GM06990 (cell line): ENCODE measurements around the gene NAT9.

Experiments
- DNase-seq: peaks from one replicate; pipeline ENCODE4 v3.0.0-alpha.2; 2011; ENCODE audit not compliant: insufficient read length; ENCODE audit errors: extremely low read depth
- H3K27me3 ChIP-seq: replicated peaks from 2 replicates; pipeline ENCODE4 v1.6.0; 2011; ENCODE audit warnings: low read length; ENCODE audit not compliant: control insufficient read depth, insufficient read depth
- H3K36me3 ChIP-seq: 2 replicates; pipeline ENCODE4 v1.5.1; 2011; ENCODE audit warnings: low read length; ENCODE audit not compliant: control insufficient read depth, insufficient read depth
- H3K4me3 ChIP-seq: replicated peaks from 2 replicates; pipeline ENCODE4 v1.5.1; 2011; ENCODE audit warnings: low read depth, mild to moderate bottlenecking, control low read depth, low read length
- TF ChIP-seq, protein P1 (sequence below): IDR thresholded peaks from 2 replicates; pipeline ENCODE4 v1.5.1; 2011; ENCODE audit warnings: low read length, control low read depth, mild to moderate bottlenecking, inconsistent platforms; ENCODE audit not compliant: insufficient read depth, poor library complexity, severe bottlenecking

NAT9 gene

DNA sequence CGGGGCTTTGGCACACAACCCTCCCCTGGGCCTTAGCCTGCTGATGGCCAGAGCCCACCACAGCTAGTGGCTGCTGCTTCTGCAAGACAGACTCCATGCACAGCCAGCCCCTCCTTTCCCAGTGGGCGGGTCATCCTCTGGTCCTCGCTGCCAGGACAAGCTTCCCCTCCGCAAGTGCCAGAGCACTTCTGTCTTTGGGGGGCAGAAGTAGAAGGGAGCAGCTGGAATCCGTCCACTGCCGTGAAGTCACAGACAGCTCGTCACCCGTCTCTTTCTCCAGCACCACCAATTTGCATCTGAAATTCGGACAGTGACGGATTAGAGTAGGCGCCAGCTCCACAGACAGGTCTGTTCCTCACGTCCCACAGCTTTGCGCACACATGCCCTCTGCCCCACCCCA, 31.3 kb upstream of the NAT9 start:
- DNase-seq, result no peak
- TF ChIP-seq, protein P1, sequence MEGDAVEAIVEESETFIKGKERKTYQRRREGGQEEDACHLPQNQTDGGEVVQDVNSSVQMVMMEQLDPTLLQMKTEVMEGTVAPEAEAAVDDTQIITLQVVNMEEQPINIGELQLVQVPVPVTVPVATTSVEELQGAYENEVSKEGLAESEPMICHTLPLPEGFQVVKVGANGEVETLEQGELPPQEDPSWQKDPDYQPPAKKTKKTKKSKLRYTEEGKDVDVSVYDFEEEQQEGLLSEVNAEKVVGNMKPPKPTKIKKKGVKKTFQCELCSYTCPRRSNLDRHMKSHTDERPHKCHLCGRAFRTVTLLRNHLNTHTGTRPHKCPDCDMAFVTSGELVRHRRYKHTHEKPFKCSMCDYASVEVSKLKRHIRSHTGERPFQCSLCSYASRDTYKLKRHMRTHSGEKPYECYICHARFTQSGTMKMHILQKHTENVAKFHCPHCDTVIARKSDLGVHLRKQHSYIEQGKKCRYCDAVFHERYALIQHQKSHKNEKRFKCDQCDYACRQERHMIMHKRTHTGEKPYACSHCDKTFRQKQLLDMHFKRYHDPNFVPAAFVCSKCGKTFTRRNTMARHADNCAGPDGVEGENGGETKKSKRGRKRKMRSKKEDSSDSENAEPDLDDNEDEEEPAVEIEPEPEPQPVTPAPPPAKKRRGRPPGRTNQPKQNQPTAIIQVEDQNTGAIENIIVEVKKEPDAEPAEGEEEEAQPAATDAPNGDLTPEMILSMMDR, result no peak
- H3K4me3 ChIP-seq, result no peak overlapping the region
- H3K27me3 ChIP-seq, result no peaks in the 10 kb centered on the region
- H3K36me3 ChIP-seq, result peaks cover 2% of the 10 kb centered on the region

DNA sequence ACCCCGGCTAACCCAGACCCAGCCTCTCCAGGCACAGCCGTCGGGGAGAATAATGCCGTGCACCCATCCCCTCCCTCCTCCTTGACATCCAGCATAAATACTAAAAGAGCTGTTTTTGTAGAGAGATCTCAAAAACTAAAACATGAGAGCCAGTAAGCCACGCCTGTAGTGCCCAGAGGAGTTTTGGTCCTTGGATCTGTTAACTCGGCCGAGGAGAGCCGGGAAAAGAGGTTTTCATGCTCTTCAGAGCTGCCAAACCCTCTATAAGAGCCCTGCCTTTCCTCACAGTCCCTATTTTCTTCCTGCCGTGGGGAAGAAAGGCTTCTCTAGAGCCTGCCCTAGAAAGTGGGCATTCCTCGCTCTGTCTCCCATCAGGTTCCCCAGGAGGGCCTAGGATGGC, 30.2 kb upstream of the NAT9 start:
- no peak for DNase-seq
- Histone ChIP-seq H3K36me3 (peaks cover 5% of the 10 kb centered on the region), H3K27me3 (no peaks in the 10 kb centered on the region), H3K4me3 (no peak overlapping the region)
- TF ChIP-seq, protein P1, result no peak

DNA sequence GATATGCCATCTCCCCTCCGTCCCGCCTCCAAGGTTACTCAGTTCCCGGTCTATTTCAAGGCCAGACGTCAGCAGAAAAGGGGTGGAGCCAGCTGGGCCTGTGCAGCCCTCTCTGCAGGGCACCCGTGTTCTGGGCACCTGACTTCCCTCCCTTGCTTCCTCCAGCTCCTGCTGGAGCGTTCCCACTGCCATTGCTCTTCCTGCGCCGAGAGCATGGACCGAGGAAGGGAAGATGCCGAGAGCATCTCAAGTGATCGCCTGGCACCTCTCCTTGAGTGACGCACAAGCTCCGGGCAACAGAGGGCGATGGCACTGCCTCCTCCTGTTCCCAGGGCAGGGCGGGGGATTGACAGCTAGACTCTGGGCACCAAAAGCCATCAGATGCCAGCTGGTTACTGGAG, 29.4 kb upstream of the NAT9 start:
- TF ChIP-seq, protein P1, result no peak
- DNase-seq, result no peak
- Histone ChIP-seq H3K4me3 (no peak overlapping the region), H3K27me3 (no peaks in the 10 kb centered on the region), H3K36me3 (peaks cover 7% of the 10 kb centered on the region)

DNA sequence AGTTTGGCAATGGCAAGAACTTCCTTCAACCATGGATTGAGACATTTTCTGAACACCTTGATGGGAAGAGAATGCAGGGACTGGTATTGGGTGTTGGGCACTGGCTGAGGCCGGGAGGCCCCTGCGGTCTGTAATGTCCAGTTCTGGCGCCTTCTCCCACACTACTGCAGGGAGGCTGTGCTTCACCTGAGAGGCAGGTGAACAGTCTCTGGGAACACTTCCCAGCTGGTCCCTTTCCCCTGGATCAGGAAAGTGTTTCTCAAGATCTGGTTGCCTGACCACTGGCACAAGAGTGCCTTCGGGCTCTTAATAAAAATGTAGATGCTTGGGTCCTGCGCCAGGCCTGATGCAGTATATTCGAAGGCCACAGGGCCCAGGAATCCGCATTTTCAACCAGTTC, 28.5 kb upstream of the NAT9 start:
- Histone ChIP-seq H3K4me3 (no peak overlapping the region), H3K36me3 (peaks cover 12% of the 10 kb centered on the region), H3K27me3 (no peaks in the 10 kb centered on the region)
- TF ChIP-seq, protein P1, result no peak
- no peak for DNase-seq

DNA sequence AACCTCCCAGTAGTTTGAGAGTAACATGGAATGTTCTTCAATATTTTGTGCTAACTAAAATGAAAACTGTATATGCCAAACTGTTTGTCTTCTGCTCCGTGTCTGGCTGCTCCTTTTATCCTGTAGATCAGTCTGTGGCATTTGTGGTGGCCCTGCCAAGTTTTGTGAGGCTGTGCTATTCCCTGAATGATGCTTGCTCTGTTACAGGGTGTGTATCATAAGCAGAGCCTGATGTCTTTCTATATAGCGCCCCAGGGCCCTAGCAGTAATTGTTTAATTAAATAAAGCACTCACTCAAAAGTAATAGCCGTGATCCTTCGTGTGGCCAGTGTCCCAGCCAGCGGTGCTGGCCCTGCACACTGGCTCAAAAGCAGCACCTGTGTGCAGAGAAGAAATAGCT, 27.8 kb upstream of the NAT9 start:
- H3K4me3 ChIP-seq, result no peak overlapping the region
- H3K27me3 ChIP-seq, result no peaks in the 10 kb centered on the region
- DNase-seq, result no peak
- TF ChIP-seq, protein P1, result no peak
- peaks cover 18% of the 10 kb centered on the region for H3K36me3 ChIP-seq

DNA sequence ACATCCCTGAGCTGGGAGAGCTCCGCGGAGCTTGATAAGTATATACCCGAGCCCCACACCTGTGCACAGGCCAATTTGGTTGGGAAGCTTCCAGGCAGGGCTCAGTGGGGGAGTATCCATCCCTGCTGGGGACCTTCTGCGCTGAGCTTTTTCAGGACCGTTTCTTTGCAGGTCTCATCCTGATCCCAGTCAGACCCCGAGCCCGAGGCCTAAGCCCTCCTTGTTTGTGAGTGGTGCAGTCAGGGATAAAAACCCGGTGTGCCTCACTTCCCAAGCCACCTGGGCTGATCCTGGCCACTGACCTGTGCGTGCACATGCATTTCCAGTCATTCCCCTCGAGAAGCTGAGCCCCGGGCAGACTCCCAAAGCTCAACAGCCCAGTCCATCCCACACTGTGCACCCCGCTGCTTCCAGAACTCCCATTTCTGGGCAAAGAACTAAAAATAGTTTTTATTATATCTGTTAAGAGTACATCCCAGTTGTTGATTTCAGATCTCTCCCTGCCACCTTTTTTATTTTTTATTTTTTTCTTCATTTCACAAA, 27.3 kb upstream of the NAT9 start:
- Histone ChIP-seq H3K4me3 (no peak overlapping the region), H3K36me3 (peaks cover 21% of the 10 kb centered on the region), H3K27me3 (no peaks in the 10 kb centered on the region)
- DNase-seq, result no peak
- TF ChIP-seq, protein P1, result no peak
